Measurements from ENCODE around the gene OR52A1.

DNA sequence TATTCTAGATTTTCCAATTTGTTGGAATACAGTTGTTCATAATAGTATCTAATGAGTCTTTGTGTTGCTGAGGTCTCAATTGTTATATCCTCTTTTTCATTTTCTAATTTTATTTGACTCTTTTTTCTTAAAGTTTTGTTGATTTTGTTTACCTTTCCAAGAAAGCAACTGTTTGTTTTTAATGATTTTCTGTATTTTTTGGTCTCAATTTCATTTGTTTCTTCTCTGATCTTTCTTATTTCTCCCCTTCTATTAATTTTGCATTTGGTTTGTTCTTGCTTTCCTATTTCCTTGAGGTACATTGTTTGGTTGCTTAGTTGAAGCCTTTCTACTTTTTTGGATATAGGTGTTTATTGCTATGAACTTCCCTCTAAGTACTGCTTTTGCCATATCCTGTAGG is 5.2 kb upstream of the OR52A1 start:
- TF ChIP-seq, protein P1, sequence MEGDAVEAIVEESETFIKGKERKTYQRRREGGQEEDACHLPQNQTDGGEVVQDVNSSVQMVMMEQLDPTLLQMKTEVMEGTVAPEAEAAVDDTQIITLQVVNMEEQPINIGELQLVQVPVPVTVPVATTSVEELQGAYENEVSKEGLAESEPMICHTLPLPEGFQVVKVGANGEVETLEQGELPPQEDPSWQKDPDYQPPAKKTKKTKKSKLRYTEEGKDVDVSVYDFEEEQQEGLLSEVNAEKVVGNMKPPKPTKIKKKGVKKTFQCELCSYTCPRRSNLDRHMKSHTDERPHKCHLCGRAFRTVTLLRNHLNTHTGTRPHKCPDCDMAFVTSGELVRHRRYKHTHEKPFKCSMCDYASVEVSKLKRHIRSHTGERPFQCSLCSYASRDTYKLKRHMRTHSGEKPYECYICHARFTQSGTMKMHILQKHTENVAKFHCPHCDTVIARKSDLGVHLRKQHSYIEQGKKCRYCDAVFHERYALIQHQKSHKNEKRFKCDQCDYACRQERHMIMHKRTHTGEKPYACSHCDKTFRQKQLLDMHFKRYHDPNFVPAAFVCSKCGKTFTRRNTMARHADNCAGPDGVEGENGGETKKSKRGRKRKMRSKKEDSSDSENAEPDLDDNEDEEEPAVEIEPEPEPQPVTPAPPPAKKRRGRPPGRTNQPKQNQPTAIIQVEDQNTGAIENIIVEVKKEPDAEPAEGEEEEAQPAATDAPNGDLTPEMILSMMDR (IDR thresholded peaks at IDR 0.05), result no peak
- TF ChIP-seq POLR2A (IDR thresholded peaks at IDR 0.05), result no peak
